Fibroblast of peridontal ligament (primary cell): ENCODE data around the gene MYL5.
"Not testable (repeated sequence)": the region's sequence is repeated elsewhere in the genome, so short reads cannot be mapped to it uniquely, and the experiment has no call there.

Source experiments
- DNase-seq: peaks from one replicate; pipeline ENCODE4 v3.0.0-alpha.2; 2010; ENCODE audit errors: extremely low read depth

The MYL5 gene

DNA sequence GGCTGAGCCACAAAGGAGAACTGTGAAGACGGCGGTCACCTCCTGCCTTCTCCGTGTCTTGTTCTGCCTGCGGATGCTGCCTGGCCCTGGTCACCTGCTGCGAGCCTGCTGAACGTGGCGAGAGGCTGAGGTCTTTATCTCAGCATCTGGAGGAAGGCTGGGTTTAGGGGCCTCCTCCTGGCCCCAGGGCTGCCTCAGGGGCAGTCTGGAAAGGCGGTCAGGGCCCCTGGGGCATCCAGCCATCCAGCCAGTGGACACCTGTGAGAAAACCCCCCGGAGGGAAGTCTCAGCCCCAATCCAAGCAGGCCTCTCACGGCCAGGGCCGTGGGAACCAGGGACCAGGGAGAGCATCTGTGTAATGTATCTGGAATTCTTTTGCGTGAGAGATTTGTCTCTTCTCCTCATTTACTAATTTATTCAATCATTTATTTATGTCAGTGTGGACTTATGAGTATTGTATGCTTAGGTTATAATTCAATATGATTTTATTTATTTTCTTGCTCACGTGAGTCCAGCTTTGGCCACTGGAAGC lies 37.6 kb upstream of the MYL5 start:
- DNase-seq = no peak

- no peak for DNase-seq
Observed at GRCh38 chr4:637536-638280, 36.6 kb upstream of the MYL5 start.

DNA sequence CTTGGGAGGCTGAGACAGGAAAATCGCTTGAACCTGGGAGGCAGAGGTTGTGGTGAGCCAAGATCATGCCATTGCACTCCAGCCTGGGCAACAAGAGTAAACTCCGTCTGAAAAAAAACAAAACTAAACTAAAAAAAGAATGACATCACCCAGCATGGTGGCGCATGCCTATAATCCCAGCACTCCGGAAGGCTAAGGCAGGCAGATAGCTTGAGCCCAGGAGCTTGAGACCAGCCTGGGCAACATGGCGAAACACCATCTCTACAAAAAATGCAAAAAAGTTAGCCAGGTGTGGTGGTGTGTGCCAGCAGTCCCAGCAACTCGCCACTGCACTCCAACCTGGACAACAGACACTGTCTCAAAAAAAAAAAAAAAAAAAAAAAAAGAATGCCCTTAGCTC lies 32.0 kb upstream of the MYL5 start:
- not testable (repeated sequence) for DNase-seq

DNA sequence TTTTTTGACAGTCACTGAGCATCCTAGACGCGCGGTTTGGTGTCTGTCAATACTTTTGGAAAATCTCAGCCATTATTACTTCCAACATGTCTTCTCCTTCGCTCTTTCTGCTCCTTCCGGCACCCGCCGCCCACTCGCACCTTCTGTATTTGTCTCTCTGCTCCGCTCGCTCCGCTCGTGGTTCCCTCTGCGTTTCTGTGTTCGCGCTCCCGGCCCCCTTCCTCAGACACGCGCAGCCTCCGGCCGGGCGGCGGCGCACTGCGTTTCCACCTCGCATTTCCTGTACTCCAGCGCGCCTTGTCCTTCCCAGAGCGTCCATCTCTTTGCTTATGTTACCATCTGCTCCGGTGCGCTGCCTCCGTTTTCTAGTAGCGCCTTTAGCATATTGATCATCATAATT lies 27.9 kb upstream of the MYL5 start:
- DNase-seq = no peak

DNA sequence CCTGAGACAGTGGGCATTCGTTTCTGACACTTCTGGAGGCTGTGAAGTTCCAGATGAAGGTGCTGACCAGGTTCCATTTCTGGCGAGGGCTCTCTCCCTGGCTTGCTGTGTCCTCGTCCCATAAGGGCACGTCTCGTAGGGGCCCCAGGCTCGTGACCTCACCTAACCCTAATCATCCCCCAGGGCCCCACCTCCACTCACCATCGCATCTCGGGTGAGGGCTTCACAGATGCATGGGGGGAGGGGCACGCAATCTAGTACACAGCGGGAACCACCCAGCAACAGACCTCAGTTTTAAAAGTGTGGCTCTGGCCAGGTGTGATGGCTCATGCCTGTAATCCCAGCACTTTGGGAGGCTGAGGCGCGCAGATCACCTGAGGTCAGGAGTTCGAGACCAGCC lies 26.9 kb upstream of the MYL5 start:
- DNase-seq = no peak

DNA sequence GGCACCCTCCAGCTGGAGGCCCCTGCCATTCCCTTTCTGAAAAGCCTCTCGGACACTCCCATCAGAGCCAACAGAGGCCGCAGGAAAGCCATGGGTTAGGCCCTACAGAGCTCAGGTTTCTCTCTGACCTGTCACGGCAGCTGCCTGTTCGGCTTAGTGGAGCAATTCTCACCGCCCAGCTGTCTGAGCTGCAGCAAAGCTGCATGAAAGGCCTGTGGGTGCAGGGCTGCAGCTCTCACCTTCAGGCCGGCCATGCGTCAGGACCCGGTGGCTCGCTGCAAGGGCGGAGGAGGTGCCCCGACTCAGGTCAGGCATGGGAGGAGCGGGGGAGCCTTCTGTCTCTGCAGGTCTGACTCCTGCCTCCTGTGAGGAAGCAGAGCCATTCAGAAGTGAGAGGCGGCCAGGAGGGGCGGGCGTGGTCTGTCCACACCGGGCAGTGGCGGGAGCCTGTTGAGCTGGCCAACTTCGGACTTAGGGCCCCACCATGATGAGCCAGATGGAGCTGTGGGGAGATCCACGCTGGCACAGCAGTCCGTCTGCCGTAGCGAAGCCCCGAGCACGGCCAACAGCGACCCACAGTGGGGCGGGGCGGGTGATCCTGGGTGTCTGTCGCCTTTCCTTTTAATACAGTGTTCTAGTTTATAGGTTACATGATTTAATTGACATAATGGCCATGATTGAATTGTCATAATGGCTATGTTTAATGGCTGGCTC lies 25.6 kb upstream of the MYL5 start:
- DNase-seq = no peak

DNA sequence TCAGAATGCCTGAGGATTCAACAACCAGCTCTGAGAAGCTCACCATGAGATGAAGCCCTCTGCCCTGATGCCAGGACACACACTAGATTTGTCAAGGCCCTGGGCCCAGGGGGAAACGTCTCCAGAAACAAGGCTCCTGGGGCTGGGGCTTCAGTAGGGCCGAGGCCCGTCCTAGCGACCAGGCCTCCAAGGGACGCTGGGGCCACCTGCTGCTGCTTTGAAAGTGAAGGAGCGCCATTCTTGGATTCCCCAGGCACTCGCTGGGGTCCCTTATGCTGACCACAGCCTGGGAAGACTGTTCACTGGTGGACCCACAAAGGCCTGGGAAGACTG lies 25.1 kb upstream of the MYL5 start:
- DNase-seq = no peak

DNA sequence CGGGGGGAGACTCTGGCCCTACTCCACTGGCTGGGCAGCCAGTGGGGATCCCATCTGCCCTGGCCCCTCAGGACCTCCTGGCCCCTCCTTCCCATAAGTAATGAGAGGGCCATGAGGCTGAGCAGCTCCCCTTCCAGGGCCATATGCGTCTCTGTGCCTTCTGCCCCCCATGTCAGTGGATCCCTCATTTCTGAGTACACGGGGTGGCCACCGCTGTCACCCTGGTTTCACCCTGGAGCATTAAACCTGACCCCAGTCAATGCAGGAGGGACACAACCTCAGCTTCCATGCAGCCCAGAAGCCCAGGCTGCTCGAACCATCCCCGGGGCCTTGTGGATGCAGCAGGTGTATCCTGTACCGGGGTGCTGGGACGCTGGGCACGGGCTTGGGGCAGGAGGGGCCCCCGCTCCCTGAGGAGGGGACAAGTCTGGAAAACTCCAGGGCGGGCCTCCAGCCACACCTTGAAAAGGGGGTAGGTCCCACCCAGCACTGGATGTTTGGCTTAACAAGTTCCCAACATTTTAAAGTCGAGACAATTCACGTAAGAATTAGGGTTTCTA lies 24.5 kb upstream of the MYL5 start:
- DNase-seq = no peak

GRCh38 chr4:650461-650860 lies 23.9 kb upstream of the MYL5 start:
- no peak for DNase-seq

- no peak for DNase-seq
Observed at GRCh38 chr4:650951-651883, 23.1 kb upstream of the MYL5 start.

GRCh38 chr4:651884-652642 lies 22.3 kb upstream of the MYL5 start:
- DNase-seq = no peak

DNA sequence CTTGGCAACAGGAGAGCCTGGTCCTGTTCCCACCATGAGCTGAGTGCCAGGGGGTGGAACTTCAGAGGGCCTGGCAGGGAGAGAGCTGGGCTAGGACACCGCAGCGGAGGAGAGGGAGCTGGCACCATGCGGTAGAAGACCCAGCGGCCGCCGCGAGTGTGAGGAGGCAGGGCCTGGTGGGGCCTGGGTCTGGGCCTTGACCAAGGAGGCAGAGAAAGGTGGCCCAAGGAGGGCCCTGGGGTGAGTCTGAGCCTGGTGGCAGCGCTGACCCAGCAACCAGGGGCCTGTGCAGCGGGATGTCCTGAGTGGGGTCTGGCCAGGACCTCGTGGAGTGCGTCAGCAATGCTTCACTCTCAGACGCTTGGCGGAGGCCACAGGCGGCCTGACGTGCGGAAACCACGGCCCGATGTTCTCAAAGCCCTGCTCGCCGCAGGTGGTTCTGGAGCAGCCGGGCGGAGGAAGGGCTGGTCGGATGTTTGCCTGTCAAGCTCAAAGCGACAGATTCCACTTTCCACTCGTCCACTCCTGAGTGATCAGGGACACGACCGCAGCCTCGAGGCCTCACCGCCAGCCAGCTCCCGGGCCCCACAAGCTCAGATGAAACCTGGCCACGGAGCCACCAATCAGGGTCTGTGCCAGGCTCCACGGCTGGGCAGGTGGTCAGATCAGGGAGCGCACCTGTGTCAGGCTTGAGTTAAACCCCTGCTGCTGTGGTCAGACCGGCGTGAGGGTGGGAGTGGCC lies 21.1 kb upstream of the MYL5 start:
- no peak for DNase-seq

DNA sequence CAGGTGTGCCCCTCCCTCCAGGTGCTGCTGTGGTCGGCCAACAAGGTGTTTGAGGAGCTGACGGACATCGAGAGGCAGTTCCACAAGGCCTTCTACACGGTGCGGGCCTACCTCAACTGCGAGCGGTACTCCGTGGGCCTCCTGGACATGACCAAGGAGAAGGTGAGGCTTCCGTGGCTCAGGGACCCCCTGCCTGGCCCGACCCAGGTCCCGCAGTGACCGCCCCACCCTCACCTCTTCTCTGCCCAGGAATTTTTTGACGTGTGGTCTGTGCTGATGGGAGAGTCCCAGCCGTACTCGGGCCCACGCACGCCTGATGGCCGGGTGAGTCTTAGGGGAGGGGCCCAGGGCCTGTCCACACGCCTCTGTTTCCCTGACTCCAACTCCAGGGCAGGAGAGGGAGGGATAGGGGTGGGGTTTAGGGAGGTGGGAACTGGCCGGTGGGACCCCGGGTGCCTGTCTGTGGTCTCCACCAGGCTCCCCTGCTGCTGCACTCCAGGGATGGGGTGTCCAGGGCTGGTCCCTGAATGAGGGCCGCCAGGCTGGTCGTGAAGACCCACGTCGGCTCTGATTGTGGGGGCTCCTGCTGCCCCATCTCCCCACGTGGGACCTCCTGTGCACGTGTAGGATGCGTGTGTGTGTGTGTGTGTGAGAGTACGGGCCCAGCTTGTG lies 20.4 kb upstream of the MYL5 start:
- DNase-seq = no peak

DNA sequence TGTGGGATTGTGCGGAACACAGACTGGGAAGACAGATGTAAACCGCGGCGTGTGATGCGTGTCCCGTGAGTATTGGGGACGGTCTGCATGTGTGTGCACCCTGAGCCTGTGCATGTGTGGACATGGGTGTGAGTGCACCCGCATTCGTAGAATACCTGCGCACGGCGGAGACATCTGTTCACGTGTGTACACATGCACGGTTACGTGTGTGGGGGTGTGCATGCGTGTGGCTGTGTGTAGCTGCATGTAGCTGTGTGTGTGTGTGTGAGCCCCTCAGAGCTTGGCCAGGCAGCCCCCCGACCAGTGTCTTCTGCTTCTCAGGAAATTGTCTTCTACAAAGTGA lies 19.9 kb upstream of the MYL5 start:
- no peak for DNase-seq

GRCh38 chr4:654871-655463 lies 19.4 kb upstream of the MYL5 start:
- no peak for DNase-seq

DNA sequence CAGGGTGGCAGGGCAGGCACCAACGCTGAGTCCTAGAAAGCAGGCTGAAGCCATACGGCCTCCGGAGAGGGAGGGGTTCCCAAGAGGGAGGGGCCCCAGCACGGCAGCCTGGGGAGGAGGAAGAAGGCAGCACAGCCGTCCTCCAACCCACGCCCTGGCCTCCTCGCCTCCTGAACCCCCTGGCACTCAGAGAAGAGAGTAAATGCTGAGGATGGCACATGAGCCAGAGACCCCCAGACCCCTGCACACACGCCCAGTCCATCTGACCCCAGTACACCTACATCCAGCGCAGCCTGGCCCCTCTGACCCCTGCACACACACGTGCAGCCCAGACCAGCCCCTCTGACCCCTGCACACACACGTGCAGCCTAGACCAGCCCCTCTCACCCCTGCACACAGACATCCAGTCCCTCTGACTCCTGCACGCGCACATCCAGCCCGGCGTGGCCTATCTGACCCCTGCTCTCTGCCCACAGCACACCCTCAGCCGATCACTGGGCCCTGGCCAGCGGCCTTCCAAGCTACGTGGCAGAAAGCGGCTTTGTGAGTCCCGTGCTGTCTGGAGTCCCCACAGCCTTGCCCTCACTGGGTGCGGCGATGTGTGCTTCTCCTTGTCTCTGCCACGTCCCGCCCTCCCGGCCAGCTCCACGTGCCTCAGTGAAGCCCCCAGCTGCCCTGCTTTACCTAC lies 18.7 kb upstream of the MYL5 start:
- DNase-seq = no peak

DNA sequence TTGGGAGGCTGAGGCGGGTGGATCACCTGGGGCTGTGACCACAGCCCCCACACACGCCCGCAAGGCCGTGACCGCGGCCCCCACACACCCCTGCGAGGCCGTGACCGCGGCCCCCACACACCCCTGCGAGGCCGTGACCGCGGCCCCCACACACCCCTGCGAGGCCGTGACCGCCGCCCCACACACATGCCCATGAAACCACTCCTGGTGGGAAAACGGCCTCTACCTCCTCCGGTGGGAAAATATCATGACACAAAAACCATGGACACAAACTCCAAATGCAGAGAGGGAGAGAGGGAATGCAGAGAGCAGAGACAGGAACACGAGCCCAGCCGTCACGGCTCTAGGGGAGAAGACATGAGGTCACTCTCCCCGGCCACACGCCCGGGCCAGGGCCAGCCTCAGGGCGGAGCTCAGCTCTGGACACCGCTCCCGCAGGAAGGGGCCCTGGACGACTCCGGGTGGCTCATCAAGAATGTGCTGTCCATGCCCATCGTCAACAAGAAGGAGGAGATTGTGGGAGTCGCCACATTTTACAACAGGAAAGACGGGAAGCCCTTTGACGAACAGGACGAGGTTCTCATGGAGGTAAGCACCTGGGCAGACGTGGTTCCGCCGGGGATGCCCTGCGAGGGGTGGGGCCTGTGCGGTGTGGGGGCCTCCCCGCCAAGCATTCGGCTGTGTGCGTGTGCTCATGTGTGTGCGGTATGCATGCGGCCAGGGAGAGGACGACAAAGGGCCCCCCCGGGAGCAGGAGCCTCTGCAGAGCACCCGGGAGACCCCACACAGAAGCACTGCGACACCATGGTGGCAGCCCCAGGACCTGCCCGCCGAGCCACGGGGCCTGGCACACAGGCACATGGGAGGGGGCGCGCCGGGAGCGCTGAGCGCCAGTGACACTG lies 17.7 kb upstream of the MYL5 start:
- no peak for DNase-seq

DNA sequence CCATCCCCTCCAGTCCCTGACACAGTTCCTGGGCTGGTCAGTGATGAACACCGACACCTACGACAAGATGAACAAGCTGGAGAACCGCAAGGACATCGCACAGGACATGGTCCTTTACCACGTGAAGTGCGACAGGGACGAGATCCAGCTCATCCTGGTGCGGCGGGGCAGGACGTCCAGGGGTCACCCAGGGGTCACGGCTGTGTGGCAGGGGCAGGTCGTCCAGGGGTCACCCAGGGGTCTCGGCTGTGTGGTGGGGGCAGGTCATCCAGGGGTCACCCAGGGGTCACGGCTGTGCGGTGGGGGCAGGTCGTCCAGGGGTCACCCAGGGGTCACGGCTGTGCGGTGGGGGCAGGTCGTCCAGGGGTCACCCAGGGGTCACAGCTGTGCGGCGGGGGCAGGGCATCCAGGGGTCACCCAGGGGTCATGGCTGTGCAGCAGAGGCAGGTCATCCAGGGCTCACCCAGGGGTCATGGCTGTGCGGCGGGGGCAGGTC lies 17.0 kb upstream of the MYL5 start:
- no peak for DNase-seq
